ENCODE results near the gene INAFM2.

Gene INAFM2

DNA sequence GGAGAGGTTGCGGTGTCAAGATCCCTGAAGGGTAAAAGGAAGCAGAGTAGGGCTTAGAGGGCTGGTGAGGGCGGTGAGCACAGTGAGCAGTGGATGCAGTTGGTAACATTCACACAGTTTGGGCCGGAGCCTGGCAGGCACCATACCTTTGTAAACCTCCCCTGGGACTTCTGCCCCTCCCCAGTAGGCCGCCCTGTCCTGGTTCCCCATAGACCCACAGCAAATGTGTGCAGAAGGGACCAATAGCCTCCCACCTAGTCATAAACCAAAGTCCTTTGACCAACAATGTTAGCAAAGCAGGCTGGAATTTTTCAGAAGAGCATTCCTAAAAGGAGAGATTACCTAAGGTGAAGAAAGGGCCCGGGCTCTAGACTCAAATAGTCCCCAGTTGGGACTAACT lies 25.7 kb downstream of the INAFM2 start:
- DNase-seq = no peak
- H3K4me1 ChIP-seq (ENCODE audit: low read length) = no peaks in the 10 kb centered on the region
- peaks cover 4% of the 10 kb centered on the region; the same call in 1 of the 2 replicates for H3K27me3 ChIP-seq (replicated peaks; ENCODE audit: insufficient read depth, low read length)
- H3K9ac ChIP-seq (ENCODE audit: low read length) = no peak overlapping the region
- H3K9me3 ChIP-seq (replicated peaks; ENCODE audit: insufficient read depth, low read length) = no peaks in the 10 kb centered on the region
- H3K4me3 ChIP-seq (ENCODE audit: low read length) = no peak overlapping the region
- H3K36me3 ChIP-seq (replicated peaks; ENCODE audit: insufficient read depth, low read length) = no peaks in the 10 kb centered on the region
- H3F3A ChIP-seq (ENCODE audit: insufficient read depth, low read length) = no peaks in the 10 kb centered on the region
- no peaks in the 10 kb centered on the region for H4K20me1 ChIP-seq (ENCODE audit: insufficient read depth, low read length)
- H2AFZ ChIP-seq (ENCODE audit: low read length) = no peak overlapping the region
- no peaks in the 10 kb centered on the region for H3K79me2 ChIP-seq (ENCODE audit: low read length)
- TF ChIP-seq EZH2phosphoT487 (IDR thresholded peaks at IDR 0.05; ENCODE audit: low read length) = no peak
- TF ChIP-seq, protein P1, sequence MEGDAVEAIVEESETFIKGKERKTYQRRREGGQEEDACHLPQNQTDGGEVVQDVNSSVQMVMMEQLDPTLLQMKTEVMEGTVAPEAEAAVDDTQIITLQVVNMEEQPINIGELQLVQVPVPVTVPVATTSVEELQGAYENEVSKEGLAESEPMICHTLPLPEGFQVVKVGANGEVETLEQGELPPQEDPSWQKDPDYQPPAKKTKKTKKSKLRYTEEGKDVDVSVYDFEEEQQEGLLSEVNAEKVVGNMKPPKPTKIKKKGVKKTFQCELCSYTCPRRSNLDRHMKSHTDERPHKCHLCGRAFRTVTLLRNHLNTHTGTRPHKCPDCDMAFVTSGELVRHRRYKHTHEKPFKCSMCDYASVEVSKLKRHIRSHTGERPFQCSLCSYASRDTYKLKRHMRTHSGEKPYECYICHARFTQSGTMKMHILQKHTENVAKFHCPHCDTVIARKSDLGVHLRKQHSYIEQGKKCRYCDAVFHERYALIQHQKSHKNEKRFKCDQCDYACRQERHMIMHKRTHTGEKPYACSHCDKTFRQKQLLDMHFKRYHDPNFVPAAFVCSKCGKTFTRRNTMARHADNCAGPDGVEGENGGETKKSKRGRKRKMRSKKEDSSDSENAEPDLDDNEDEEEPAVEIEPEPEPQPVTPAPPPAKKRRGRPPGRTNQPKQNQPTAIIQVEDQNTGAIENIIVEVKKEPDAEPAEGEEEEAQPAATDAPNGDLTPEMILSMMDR (IDR thresholded peaks at IDR 0.05; ENCODE audit: low read length) = no peak
- TF ChIP-seq EZH2 (optimal IDR thresholded peaks at IDR 0.05; ENCODE audit: low read depth, low read length) = no peak
- no peak overlapping the region for H3K27ac ChIP-seq (ENCODE audit: low read length)
- H3K9me2 ChIP-seq (replicated peaks; ENCODE audit: insufficient read depth, low read length) = no peaks in the 10 kb centered on the region
- H3K4me2 ChIP-seq (ENCODE audit: low read depth, low read length) = no peak overlapping the region

- no peak overlapping the region for H3K4me3 ChIP-seq (ENCODE audit: low read length)
- no peak overlapping the region for H3K4me2 ChIP-seq (ENCODE audit: low read depth, low read length)
- no peaks in the 10 kb centered on the region for H3K9me3 ChIP-seq (replicated peaks; ENCODE audit: insufficient read depth, low read length)
- peaks cover 4% of the 10 kb centered on the region; the same call in 1 of the 2 replicates for H3K27me3 ChIP-seq (replicated peaks; ENCODE audit: insufficient read depth, low read length)
- no peaks in the 10 kb centered on the region for H3F3A ChIP-seq (ENCODE audit: insufficient read depth, low read length)
- DNase-seq = no peak
- H3K9me2 ChIP-seq (replicated peaks; ENCODE audit: insufficient read depth, low read length) = no peaks in the 10 kb centered on the region
- H3K79me2 ChIP-seq (ENCODE audit: low read length) = no peaks in the 10 kb centered on the region
- TF ChIP-seq EZH2phosphoT487 (IDR thresholded peaks at IDR 0.05; ENCODE audit: low read length) = no peak
- TF ChIP-seq, protein P1 (IDR thresholded peaks at IDR 0.05; ENCODE audit: low read length) = no peak
- H3K9ac ChIP-seq (ENCODE audit: low read length) = no peak overlapping the region
- no peak overlapping the region for H2AFZ ChIP-seq (ENCODE audit: low read length)
- H3K27ac ChIP-seq (ENCODE audit: low read length) = no peak overlapping the region
- H3K4me1 ChIP-seq (ENCODE audit: low read length) = no peaks in the 10 kb centered on the region
- H3K36me3 ChIP-seq (replicated peaks; ENCODE audit: insufficient read depth, low read length) = no peaks in the 10 kb centered on the region
- no peaks in the 10 kb centered on the region for H4K20me1 ChIP-seq (ENCODE audit: insufficient read depth, low read length)
Observed at GRCh38 chr15:40352281-40352901, 28.9 kb downstream of the INAFM2 start.

- TF ChIP-seq EZH2 (optimal IDR thresholded peaks at IDR 0.05; ENCODE audit: low read depth, low read length) = no peak
- TF ChIP-seq EZH2phosphoT487 (IDR thresholded peaks at IDR 0.05; ENCODE audit: low read length) = no peak
- TF ChIP-seq, protein P1 (IDR thresholded peaks at IDR 0.05; ENCODE audit: low read length) = no peak
- Histone ChIP-seq H3K27ac (ENCODE audit: low read length) (no peak overlapping the region), H2AFZ (ENCODE audit: low read length) (no peak overlapping the region), H3K4me3 (ENCODE audit: low read length) (no peak overlapping the region), H3K79me2 (ENCODE audit: low read length) (no peaks in the 10 kb centered on the region), H3K9me3 (replicated peaks; ENCODE audit: insufficient read depth, low read length) (no peaks in the 10 kb centered on the region), H3K4me2 (ENCODE audit: low read depth, low read length) (no peak overlapping the region), H3K27me3 (replicated peaks; ENCODE audit: insufficient read depth, low read length) (peaks cover 4% of the 10 kb centered on the region; the same call in 1 of the 2 replicates), H3K36me3 (replicated peaks; ENCODE audit: insufficient read depth, low read length) (no peaks in the 10 kb centered on the region), H3K9ac (ENCODE audit: low read length) (no peak overlapping the region), H3K4me1 (ENCODE audit: low read length) (0 out of 2 replicates have a peak, but pooled peaks cover under 1% of the 10 kb centered on the region), H3K9me2 (replicated peaks; ENCODE audit: insufficient read depth, low read length) (no peaks in the 10 kb centered on the region), H4K20me1 (ENCODE audit: insufficient read depth, low read length) (no peaks in the 10 kb centered on the region), H3F3A (ENCODE audit: insufficient read depth, low read length) (peaks cover 2% of the 10 kb centered on the region; the same call in 1 of the 2 replicates)
- no peak for DNase-seq
Observed at GRCh38 chr15:40353697-40354096, 30.2 kb downstream of the INAFM2 start.
